ENCODE measurements around the gene TTC29. TPM values are rescaled to one million over a fixed set of nuclear protein-coding genes. Genes with fewer than 3 reads are reported as not detected.
"Not testable (repeated sequence)": the region's sequence is repeated elsewhere in the genome, so short reads cannot be mapped to it uniquely, and the experiment has no call there.

TTC29 gene
- total RNA-seq, 1 experiment from 2014 or later = not detected

GRCh38 chr4:146915132-146915531 is 30.5 kb downstream of the TTC29 start:
- no peak for DNase-seq (ENCODE audit: low read depth, low spot score)
- in situ Hi-C loops (cut with HindIII; ENCODE audit: low pct_unique_long_range_greater_than_20kb, low sequenced_read_pairs) = no loop called here

DNA sequence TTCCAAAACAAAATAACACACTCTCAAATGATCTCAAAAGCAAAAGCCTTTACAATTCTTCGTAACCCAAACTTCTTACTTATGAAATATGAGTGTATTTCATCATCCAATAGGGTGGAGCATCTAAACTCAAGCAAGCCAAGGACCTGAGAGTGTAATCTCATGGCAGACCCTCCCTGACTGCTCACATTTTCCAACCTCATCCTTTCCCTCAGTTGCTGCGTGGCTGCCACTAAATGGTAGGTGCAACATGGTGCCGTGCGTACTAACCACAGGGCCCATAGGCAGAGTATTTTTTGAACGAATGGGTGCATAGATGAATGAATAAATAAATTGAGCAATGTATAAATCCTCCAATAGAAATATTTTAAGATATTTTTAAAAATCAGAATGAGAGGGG is 45.4 kb downstream of the TTC29 start:
- DNase-seq (ENCODE audit: low read depth, low spot score) = no peak
- in situ Hi-C loops (cut with HindIII; ENCODE audit: low pct_unique_long_range_greater_than_20kb, low sequenced_read_pairs) = no loop called here

DNA sequence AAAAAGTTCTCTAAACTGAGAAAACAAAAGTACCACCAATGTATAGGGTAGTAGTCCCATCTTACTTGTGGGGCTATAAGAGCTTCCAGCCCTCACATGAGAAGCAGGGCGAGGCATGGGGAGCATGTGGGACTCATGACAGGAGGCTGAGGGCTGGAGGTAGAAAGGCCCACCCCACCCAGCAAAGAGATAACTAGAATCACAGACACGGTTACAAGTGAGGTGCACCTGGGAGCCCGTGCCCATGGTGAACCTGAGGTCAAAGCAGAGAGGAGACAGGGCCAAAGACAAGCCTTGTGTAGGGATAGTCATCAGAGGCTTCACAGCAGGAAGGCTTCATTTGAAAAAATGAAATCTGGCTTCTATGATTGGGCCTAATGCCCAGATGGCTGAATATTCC is 55.4 kb downstream of the TTC29 start:
- no peak for DNase-seq (ENCODE audit: low read depth, low spot score)
- in situ Hi-C loops (cut with HindIII; ENCODE audit: low pct_unique_long_range_greater_than_20kb, low sequenced_read_pairs) = no loop called here

- no peak for DNase-seq (ENCODE audit: low read depth, low spot score)
- in situ Hi-C loops (cut with HindIII; ENCODE audit: low pct_unique_long_range_greater_than_20kb, low sequenced_read_pairs) = no loop called here
Measured at GRCh38 chr4:146883070-146883469, 62.6 kb downstream of the TTC29 start.

DNA sequence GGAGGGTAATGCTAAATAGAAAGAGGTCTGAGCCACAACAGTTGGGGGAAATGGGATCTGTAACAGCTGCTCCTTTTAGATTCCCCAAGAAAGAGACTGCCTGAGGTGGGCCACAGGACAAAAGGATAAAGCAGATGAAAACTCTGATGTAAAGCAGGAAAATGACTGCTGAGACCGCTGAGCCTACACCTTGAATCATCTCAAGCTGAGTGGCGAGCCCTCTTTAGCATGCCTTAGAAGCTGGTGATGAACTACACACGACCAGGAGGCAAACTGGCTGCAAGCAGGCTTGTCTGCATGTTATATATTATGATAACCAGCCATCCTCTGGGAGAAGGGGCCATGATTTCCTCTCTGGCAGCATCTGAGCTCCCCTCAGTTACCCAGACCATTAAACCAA is 88.4 kb downstream of the TTC29 start:
- in situ Hi-C loops (cut with HindIII; ENCODE audit: low pct_unique_long_range_greater_than_20kb, low sequenced_read_pairs) = no loop called here
- no peak for DNase-seq (ENCODE audit: low read depth, low spot score)

DNA sequence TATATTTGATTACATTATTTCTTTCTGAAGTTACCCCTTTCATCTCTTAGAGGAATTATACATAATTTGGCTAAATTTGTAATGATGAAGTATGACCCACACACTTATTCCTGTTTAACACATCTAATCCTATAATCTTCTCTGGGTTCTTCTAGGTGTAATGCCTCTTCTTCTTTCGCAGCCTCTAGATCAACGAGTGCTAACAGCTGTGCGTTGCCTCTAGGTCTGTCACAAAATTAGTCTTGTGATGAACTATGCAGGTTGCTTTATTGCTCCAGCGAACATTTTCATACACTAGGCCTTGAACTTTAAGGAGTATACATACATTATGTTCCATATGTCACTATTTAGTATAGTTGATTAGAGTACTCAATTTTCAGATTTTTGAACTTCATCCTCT is 89.9 kb downstream of the TTC29 start:
- no peak for DNase-seq (ENCODE audit: low read depth, low spot score)
- in situ Hi-C loops (cut with HindIII; ENCODE audit: low pct_unique_long_range_greater_than_20kb, low sequenced_read_pairs) = no loop called here

- no peak for DNase-seq (ENCODE audit: low read depth, low spot score)
- in situ Hi-C loops (cut with HindIII; ENCODE audit: low pct_unique_long_range_greater_than_20kb, low sequenced_read_pairs) = no loop called here
Measured at GRCh38 chr4:146852360-146852759, 93.3 kb downstream of the TTC29 start.

- in situ Hi-C loops (cut with HindIII; ENCODE audit: low pct_unique_long_range_greater_than_20kb, low sequenced_read_pairs) = no loop called here
- no peak for DNase-seq (ENCODE audit: low read depth, low spot score)
Measured at GRCh38 chr4:146847345-146847744, 98.3 kb downstream of the TTC29 start.

DNA sequence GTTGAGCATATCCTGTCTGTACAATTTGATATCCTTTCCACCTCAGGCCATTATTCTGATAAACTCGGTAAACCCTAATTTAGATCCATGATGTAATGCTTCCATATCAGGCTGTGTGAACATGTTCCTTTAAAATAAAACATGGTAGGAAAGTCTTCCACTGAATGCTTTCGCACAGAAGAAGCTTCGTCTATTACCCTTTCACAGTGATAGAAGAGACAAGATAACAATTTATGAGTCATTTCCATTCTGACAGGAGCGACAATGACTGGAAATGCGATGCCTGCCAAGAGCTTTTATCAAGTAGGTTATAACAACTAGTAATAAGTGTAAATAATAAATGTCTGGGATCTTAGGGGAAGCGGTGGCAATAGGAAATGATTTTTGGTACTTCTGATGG is 98.8 kb downstream of the TTC29 start:
- in situ Hi-C loops (cut with HindIII; ENCODE audit: low pct_unique_long_range_greater_than_20kb, low sequenced_read_pairs) = no loop called here

GRCh38 chr4:146844761-146845160 is 100.9 kb downstream of the TTC29 start:
- in situ Hi-C loops (cut with HindIII; ENCODE audit: low pct_unique_long_range_greater_than_20kb, low sequenced_read_pairs) = no loop called here
- no peak for DNase-seq (ENCODE audit: low read depth, low spot score)

More for the DNA sequence above, 98.8 kb downstream of the TTC29 start:
- DNase-seq (ENCODE audit: low read depth, low spot score) = no peak

- DNase-seq (ENCODE audit: low read depth, low spot score) = no peak
- in situ Hi-C loops (cut with HindIII; ENCODE audit: low pct_unique_long_range_greater_than_20kb, low sequenced_read_pairs) = no loop called here
Measured at GRCh38 chr4:146842876-146843275, 102.8 kb downstream of the TTC29 start.

DNA sequence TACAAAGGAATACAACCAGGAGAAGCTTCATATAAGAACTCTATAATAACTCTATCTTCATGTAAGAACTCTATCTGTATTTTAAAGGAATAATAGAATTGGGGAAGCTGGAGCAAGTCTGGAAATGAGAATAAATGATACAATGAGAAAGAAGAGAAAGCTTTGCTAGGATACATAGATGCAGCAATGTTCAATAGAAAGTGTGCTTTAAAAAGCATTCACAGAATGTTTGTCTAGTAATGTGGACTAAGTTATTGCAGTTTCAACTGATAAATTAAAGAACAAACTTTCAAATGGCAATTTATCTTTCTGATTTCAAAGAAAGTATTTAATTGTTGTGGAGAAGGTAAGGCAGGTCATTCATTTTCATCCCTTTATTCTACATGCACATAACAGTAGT is 104.9 kb downstream of the TTC29 start:
- DNase-seq (ENCODE audit: low read depth, low spot score) = no peak
- in situ Hi-C loops (cut with HindIII; ENCODE audit: low pct_unique_long_range_greater_than_20kb, low sequenced_read_pairs) = no loop called here

DNA sequence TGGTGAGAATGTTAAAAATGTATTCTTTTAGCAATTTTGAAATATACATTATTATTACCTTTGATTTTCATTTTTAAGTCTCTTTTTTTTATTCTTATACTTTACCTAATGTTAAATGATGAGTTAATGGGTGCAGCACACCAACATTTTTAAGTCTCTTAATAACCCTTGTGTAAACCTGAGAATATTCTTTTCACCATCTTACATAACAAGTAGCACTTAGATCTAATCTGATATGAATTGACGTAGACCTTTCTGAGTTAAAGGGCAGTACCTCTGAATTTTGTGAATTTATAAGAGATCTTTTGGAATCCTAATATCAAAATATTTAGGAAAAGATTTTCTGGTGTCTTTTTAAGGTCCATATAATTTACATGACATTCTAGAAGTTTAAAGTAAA is 110.6 kb downstream of the TTC29 start:
- in situ Hi-C loops (cut with HindIII; ENCODE audit: low pct_unique_long_range_greater_than_20kb, low sequenced_read_pairs) = no loop called here

GRCh38 chr4:146834263-146835034 is 111.2 kb downstream of the TTC29 start:
- in situ Hi-C loops (cut with HindIII; ENCODE audit: low pct_unique_long_range_greater_than_20kb, low sequenced_read_pairs) = no loop called here
- DNase-seq (ENCODE audit: low read depth, low spot score) = no peak

More for the DNA sequence above, 110.6 kb downstream of the TTC29 start:
- DNase-seq (ENCODE audit: low read depth, low spot score) = no peak

DNA sequence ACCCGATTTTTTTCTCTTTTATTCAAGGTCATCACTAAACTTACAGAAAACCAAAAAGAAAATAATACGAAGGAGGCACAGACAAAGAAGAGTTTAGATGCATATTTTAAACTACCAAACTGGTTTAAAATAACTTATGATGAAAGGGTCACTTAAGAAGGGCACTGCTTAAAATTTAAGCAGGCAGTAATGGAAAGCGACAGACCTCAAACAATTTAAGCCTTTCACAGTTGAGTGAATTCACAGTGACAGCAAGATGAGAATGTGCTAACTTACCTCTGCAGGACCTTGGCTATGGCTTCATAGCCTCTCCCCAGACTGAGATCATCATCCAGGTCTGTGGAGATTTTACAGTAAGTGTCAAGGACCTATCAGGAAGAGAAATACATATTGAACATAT is 112.1 kb downstream of the TTC29 start:
- in situ Hi-C loops (cut with HindIII; ENCODE audit: low pct_unique_long_range_greater_than_20kb, low sequenced_read_pairs) = no loop called here

GRCh38 chr4:146822980-146823379 is 122.7 kb downstream of the TTC29 start:
- in situ Hi-C loops (cut with HindIII; ENCODE audit: low pct_unique_long_range_greater_than_20kb, low sequenced_read_pairs); DNase-seq (ENCODE audit: low read depth, low spot score): not testable (repeated sequence)

More for the DNA sequence above, 112.1 kb downstream of the TTC29 start:
- DNase-seq (ENCODE audit: low read depth, low spot score) = no peak

DNA sequence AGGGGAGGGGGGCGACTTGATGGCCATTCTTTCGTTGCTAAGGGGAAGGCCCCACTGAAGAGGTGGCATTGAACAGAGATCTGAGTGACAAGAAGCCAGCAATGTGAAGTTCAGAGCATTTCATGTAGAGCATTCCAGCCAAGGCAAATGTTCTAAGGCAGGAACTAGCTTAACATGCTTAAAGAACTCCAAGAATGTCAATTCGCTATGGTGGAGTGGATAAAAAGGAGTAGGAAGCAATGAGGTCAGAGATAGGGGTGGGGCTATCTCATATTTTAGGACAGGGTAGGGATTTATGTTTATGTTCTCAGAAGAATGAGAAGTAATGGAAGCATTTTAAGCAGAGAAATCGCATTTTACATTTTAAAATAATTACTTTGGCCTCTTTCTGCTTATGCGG is 130.9 kb downstream of the TTC29 start:
- in situ Hi-C loops (cut with HindIII; ENCODE audit: low pct_unique_long_range_greater_than_20kb, low sequenced_read_pairs) = no loop called here
- no peak for DNase-seq (ENCODE audit: low read depth, low spot score)

GRCh38 chr4:146795711-146796110 is 150.0 kb downstream of the TTC29 start:
- in situ Hi-C loops (cut with HindIII; ENCODE audit: low pct_unique_long_range_greater_than_20kb, low sequenced_read_pairs) = no loop called here
- DNase-seq (ENCODE audit: low read depth, low spot score) = no peak

DNA sequence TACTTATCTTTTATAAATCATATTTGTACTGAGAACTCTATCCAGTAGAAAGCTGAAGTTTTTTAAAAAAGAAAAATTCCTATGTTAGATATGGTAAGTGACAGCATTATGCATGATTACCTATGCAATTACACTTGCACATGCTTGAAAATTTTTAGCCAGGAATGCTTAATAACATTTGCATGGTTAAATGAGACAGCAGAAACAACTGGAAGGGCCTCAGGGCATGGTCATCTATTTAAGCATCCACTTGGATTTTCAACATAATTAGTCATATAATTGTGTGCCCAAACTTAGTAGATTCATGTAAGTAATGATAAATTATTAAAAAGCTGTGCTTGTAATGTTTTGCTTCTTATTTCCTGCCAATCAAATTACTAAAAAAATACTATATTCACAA is 151.9 kb downstream of the TTC29 start:
- no peak for DNase-seq (ENCODE audit: low read depth, low spot score)
- in situ Hi-C loops (cut with HindIII; ENCODE audit: low pct_unique_long_range_greater_than_20kb, low sequenced_read_pairs) = no loop called here

DNA sequence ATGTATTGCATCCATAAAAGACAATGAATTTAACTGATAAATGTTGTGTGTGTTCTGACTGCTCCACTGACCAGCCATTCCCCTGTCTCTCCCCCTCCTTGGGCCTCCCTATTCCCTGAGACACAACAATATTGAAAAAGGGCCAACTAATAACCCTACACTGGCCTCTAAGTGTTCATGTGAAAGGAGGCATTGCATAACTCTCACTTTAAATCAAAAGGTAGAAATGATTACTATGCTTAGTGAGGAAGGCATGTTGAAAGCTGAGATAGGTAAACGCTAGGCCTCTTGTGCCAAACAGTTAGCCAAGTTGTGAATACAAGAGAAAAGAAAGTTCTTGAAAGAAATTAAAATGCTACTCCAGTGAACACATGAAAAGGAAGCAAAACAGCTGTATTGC is 154.2 kb downstream of the TTC29 start:
- in situ Hi-C loops (cut with HindIII; ENCODE audit: low pct_unique_long_range_greater_than_20kb, low sequenced_read_pairs) = no loop called here
- DNase-seq (ENCODE audit: low read depth, low spot score) = no peak
